ENCODE data around the gene FOCAD.

DNA sequence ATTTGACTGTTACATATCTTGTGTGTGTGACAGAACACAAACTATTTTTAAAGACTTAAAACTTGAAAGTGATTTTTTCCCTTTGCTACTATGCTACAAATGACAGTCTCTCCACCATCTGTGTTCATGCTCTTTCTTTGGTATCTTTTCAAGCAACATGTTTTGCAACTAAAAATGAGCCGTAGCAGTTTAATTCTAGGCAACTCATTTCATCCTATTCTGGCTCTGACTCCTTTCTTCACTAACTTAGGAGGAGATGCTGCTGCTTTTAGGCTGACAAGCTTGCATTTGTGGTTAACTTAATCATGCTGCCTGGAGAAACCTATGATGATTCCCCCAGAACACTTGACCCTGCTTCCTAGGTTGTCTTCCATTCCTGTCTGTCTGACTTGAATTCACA is 246.8 kb downstream of the FOCAD start:
- TF ChIP-seq, protein P1, sequence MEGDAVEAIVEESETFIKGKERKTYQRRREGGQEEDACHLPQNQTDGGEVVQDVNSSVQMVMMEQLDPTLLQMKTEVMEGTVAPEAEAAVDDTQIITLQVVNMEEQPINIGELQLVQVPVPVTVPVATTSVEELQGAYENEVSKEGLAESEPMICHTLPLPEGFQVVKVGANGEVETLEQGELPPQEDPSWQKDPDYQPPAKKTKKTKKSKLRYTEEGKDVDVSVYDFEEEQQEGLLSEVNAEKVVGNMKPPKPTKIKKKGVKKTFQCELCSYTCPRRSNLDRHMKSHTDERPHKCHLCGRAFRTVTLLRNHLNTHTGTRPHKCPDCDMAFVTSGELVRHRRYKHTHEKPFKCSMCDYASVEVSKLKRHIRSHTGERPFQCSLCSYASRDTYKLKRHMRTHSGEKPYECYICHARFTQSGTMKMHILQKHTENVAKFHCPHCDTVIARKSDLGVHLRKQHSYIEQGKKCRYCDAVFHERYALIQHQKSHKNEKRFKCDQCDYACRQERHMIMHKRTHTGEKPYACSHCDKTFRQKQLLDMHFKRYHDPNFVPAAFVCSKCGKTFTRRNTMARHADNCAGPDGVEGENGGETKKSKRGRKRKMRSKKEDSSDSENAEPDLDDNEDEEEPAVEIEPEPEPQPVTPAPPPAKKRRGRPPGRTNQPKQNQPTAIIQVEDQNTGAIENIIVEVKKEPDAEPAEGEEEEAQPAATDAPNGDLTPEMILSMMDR (IDR thresholded peaks at IDR 0.05): no peak
- no peak for TF ChIP-seq POLR2AphosphoS5 (IDR thresholded peaks at IDR 0.05)
